ENCODE data around the gene NTF4. TPM values are rescaled to one million over a fixed set of nuclear protein-coding genes. Genes with fewer than 3 reads are reported as not detected.

The NTF4 gene
- total RNA-seq, 1 experiment from 2014 or later: 1.7 TPM

DNA sequence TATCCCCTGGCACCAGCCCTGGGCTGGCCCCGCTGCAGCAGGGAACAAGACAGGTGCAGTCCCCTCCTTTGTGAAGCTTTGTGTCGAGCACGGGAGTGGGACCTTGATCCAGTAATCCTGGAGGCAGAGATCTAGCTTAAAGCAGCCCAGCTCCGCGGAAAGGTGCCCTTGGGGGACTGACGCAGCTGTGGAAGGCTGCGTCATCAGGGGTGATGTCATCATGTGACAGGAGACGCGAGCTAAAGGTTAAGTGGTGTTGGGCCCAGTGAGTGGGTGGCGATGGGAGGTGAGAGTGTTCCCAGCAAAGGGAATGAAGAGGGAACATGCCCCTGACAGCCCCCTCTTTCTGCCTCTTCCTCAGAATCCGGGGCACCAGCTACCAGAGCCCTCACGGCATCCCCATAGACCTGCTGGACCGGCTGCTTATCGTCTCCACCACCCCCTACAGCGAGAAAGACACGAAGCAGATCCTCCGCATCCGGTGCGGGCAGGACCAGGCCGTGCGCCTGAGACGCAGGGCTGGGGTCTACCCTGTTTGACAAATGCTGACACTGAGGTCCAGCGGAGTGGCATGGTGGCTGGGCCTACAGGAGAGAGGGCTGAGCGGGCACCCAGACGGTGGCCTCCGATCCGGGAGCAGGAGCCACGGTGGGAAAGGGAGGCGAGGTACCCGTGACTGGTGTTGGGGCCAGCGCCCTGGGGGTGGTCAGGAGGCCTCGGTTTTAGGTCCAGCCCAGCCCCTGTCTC, 50.3 kb downstream of the NTF4 start:
- no peak overlapping the region for H3K27ac ChIP-seq (ENCODE audit: low read depth, low read length)
- POLR2A ChIA-PET: interaction anchor here (0.7 to 2.2 kb wide), 2 partner anchors 16 to 21 kb away, joined by 3 to 6 read pairs; partner anchors contain the start of gene RUVBL2
- intact Hi-C loops (cut with micrococcal nuclease): no loop called here

DNA sequence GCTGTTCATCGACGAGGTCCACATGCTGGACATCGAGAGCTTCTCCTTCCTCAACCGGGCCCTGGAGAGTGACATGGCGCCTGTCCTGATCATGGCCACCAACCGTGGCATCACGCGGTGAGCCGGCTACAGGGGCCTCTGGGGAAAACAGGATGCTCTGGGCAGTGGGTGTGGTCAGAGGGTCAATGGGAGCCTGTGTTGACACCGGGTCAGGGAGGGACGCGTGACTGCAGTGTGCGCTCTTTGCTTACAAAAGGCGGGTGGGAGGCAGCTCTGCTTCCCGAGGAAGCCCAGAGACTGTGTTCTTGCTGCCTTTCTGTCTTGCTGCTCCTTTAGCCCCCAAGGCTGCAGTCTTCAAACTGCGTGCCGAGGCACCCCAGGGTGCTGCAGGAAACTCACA, 53.4 kb downstream of the NTF4 start:
- Histone ChIP-seq H3K4me3 (replicated peaks in 1 of 2; ENCODE audit: low read depth in 1 of 2, low read length in 2 of 2) (no peak overlapping the region), H3K4me2 (ENCODE audit: low read length) (no peak overlapping the region), H3K4me1 (ENCODE audit: control insufficient read depth in 1 of 2, insufficient read depth in 2 of 2, low read length in 2 of 2) (no peaks in the 10 kb centered on the region), H2AFZ (ENCODE audit: low read depth, low read length, poor library complexity, severe bottlenecking) (no peak overlapping the region), H3K9ac (ENCODE audit: low read length) (no peak overlapping the region), H3K9me3 (ENCODE audit: control insufficient read depth in 1 of 2, insufficient read depth in 1 of 2, low read depth in 1 of 2, low read length in 2 of 2) (no peaks in the 10 kb centered on the region), H3K27me3 (ENCODE audit: insufficient read depth, low read length) (no peaks in the 10 kb centered on the region), H3K36me3 (ENCODE audit: control insufficient read depth in 1 of 2, insufficient read depth in 2 of 2, low read length in 2 of 2) (peaks cover 49 to 51% of the 10 kb centered on the region in 2 experiments), H3K9me2 (ENCODE audit: insufficient read depth) (no peaks in the 10 kb centered on the region), H4K20me1 (ENCODE audit: insufficient read depth) (no peaks in the 10 kb centered on the region), H3K27ac (ENCODE audit: low read depth, low read length) (no peak overlapping the region), H3K79me2 (ENCODE audit: insufficient read depth, low read length) (no peaks in the 10 kb centered on the region)
- CTCF ChIA-PET: interaction anchor here (3.3 kb wide), 1 partner anchor 11 kb away, joined by 19 read pairs; no protein-coding TSS in a partner anchor
- POLR2A ChIA-PET: no interaction called here
- BruUV-seq (replicated peaks): no TSS peak
- RAD21 ChIA-PET (ENCODE audit: low non-redundant PET in 1 of 2, low total read pairs in 2 of 2, uncharacterized antibody in 2 of 2, unreplicated experiment in 2 of 2): no interaction called here
- intact Hi-C loops (cut with micrococcal nuclease): no loop called here
- DNase-seq (ENCODE audit: low read depth, low spot score): no peak
- no peak for ATAC-seq
- no peak for TF ChIP-seq FOSL1 (IDR thresholded peaks at IDR 0.05; ENCODE audit: low read depth)
- no peak for TF ChIP-seq JUND (IDR thresholded peaks at IDR 0.05)
- TF ChIP-seq, protein P1, sequence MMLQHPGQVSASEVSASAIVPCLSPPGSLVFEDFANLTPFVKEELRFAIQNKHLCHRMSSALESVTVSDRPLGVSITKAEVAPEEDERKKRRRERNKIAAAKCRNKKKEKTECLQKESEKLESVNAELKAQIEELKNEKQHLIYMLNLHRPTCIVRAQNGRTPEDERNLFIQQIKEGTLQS (IDR thresholded peaks at IDR 0.05): no peak
- no peak for TF ChIP-seq SRF (IDR thresholded peaks at IDR 0.05; ENCODE audit: low read depth)

More for the DNA sequence above, 50.3 kb downstream of the NTF4 start:
- ChIA-PET RAD21 (ENCODE audit: low non-redundant PET in 1 of 2, low total read pairs in 2 of 2, uncharacterized antibody in 2 of 2, unreplicated experiment in 2 of 2) (interaction anchor here in 1 of 2 experiments (0.5 kb wide), 1 partner anchor 21 kb away, joined by 4 read pairs; the partner anchor contains the start of gene RUVBL2), CTCF (interaction anchor here (2.4 kb wide), 1 partner anchor 21 kb away, joined by 14 read pairs; the partner anchor contains the start of genes GYS1 and RUVBL2)
- Histone ChIP-seq H3K79me2 (ENCODE audit: insufficient read depth, low read length) (no peaks in the 10 kb centered on the region), H3K4me3 (replicated peaks in 1 of 2; ENCODE audit: low read depth in 1 of 2, low read length in 2 of 2) (no peak overlapping the region), H3K4me2 (ENCODE audit: low read length) (no peak overlapping the region), H3K36me3 (ENCODE audit: control insufficient read depth in 1 of 2, insufficient read depth in 2 of 2, low read length in 2 of 2) (peaks cover 36 to 39% of the 10 kb centered on the region in 2 experiments), H3K9me3 (ENCODE audit: control insufficient read depth in 1 of 2, insufficient read depth in 1 of 2, low read depth in 1 of 2, low read length in 2 of 2) (no peaks in the 10 kb centered on the region), H3K9ac (ENCODE audit: low read length) (no peak overlapping the region), H3K27me3 (ENCODE audit: insufficient read depth, low read length) (no peaks in the 10 kb centered on the region), H4K20me1 (ENCODE audit: insufficient read depth) (no peaks in the 10 kb centered on the region), H3K4me1 (ENCODE audit: control insufficient read depth in 1 of 2, insufficient read depth in 2 of 2, low read length in 2 of 2) (peaks cover 5 to 24% of the 10 kb centered on the region in 2 experiments), H3K9me2 (ENCODE audit: insufficient read depth) (no peaks in the 10 kb centered on the region), H2AFZ (ENCODE audit: low read depth, low read length, poor library complexity, severe bottlenecking) (no peak overlapping the region)
- ATAC-seq (no peak), DNase-seq (ENCODE audit: low read depth, low spot score) (no peak)
- no peak for TF ChIP-seq RAD21 (IDR thresholded peaks at IDR 0.05; ENCODE audit: low read depth)
- no peak for TF ChIP-seq ZFX (IDR thresholded peaks at IDR 0.05)
- no TSS peak for BruUV-seq (replicated peaks)

Other genes starting within 250 kb of the NTF4 start
- gene HSD17B14, start 228.3 kb downstream of the NTF4 start, total RNA-seq (2021; ENCODE audit: unreplicated experiment): 3.9 TPM
- 20.4 TPM for gene PLEKHA4, start 196.2 kb downstream of the NTF4 start, total RNA-seq (2021; ENCODE audit: unreplicated experiment)
- gene PPP1R15A, start 192.4 kb downstream of the NTF4 start, total RNA-seq (2021; ENCODE audit: unreplicated experiment): 50.3 TPM
- not detected for gene TULP2, start 166.1 kb downstream of the NTF4 start, total RNA-seq (2021; ENCODE audit: unreplicated experiment)
- gene NUCB1, start 164.5 kb downstream of the NTF4 start, total RNA-seq (2021; ENCODE audit: unreplicated experiment): 88.8 TPM
- gene DHDH, start 131.1 kb downstream of the NTF4 start, total RNA-seq (2021; ENCODE audit: unreplicated experiment): 8.6 TPM
- gene BAX, start 109.9 kb downstream of the NTF4 start, total RNA-seq (2021; ENCODE audit: unreplicated experiment): 96.4 TPM
- 1,885 TPM for gene FTL, start 99.5 kb downstream of the NTF4 start, total RNA-seq (2021; ENCODE audit: unreplicated experiment)
- 50.7 TPM for gene GYS1, start 71.5 kb downstream of the NTF4 start, total RNA-seq (2021; ENCODE audit: unreplicated experiment)
- gene RUVBL2, start 70.9 kb downstream of the NTF4 start, total RNA-seq (2021; ENCODE audit: unreplicated experiment): 270 TPM
- 3.7 TPM for gene LHB, start 47.7 kb downstream of the NTF4 start, total RNA-seq (2021; ENCODE audit: unreplicated experiment)
- gene CGB3, start 40.5 kb downstream of the NTF4 start, total RNA-seq (2021; ENCODE audit: unreplicated experiment): not detected
- 5.0 TPM for gene CGB2, start 32.9 kb downstream of the NTF4 start, total RNA-seq (2021; ENCODE audit: unreplicated experiment)
- 0.76 TPM for gene CGB1, start 27.9 kb downstream of the NTF4 start, total RNA-seq (2021; ENCODE audit: unreplicated experiment)
- not detected for gene CGB5, start 21.0 kb downstream of the NTF4 start, total RNA-seq (2021; ENCODE audit: unreplicated experiment)
- gene CGB8, start 15.7 kb downstream of the NTF4 start, total RNA-seq (2021; ENCODE audit: unreplicated experiment): 0.34 TPM
- 5.4 TPM for gene CGB7, start 7.1 kb downstream of the NTF4 start, total RNA-seq (2021; ENCODE audit: unreplicated experiment)
- not detected for gene KCNA7, start 7.9 kb upstream of the NTF4 start, total RNA-seq (2021; ENCODE audit: unreplicated experiment)
- gene SNRNP70, start 20.6 kb upstream of the NTF4 start, total RNA-seq (2021; ENCODE audit: unreplicated experiment): 236 TPM
- 7.2 TPM for gene LIN7B, start 49.6 kb upstream of the NTF4 start, total RNA-seq (2021; ENCODE audit: unreplicated experiment)
- 2.2 TPM for gene C19orf73, start 54.3 kb upstream of the NTF4 start, total RNA-seq (2021; ENCODE audit: unreplicated experiment)
- 28.1 TPM for gene PPFIA3, start 54.7 kb upstream of the NTF4 start, total RNA-seq (2021; ENCODE audit: unreplicated experiment)
- gene HRC, start 90.6 kb upstream of the NTF4 start, total RNA-seq (2021; ENCODE audit: unreplicated experiment): not detected
- 44.2 TPM for gene TRPM4, start 93.0 kb upstream of the NTF4 start, total RNA-seq (2021; ENCODE audit: unreplicated experiment)